Peyer's patch (tissue), 4 donors: ENCODE measurements around the gene ZNF837. TPM values are rescaled to one million over a fixed set of nuclear protein-coding genes. Genes with fewer than 3 reads are reported as not detected.
A peak's percentile ranks its signal among the peaks of the same experiment; 100 is the strongest.

Experiments
- DNase-seq, 3 donors: peaks; one replicate each; pipeline ENCODE4 v3.0.0-alpha.2; 2017 to 2019
- H3K27ac ChIP-seq, 4 donors: fragments of 200-600 bp; sonication (generic); one replicate each; pipeline ENCODE4 v1.5.1; 2016 to 2019
- H3K27me3 ChIP-seq, 2 donors: fragments of 200-600 bp; sonication (generic); one replicate each; pipeline ENCODE4 v1.5.1; 2019
- H3K36me3 ChIP-seq, 3 donors: fragments of 200-600 bp; sonication (generic); one replicate each; pipeline ENCODE4 v1.5.1; 2016 to 2019
- H3K4me1 ChIP-seq, 4 donors: fragments of 200-600 bp; sonication (generic); one replicate each; pipeline ENCODE4 v1.5.1; 2016 to 2019
- H3K4me3 ChIP-seq, 4 donors: fragments of 200-600 bp; sonication (generic); 1 replicate in 3 of 4; 2 replicates in 1 of 4; pipeline ENCODE4 v1.5.1; 2016 to 2019; ENCODE audit warnings: mild to moderate bottlenecking in 1 of 4
- H3K9me3 ChIP-seq, 4 donors: fragments of 200-600 bp; sonication (generic); one replicate each; pipeline ENCODE4 v1.5.1; 2016 to 2019; ENCODE audit warnings: mild to moderate bottlenecking in 1 of 4
- POLR2A ChIP-seq, 2 donors: fragments of 450-650 bp; IDR thresholded peaks; one replicate each; pipeline ENCODE4 v1.5.1; 2017; ENCODE audit warnings: antibody characterized with exemption in 2 of 2, mild to moderate bottlenecking in 2 of 2, moderate library complexity in 2 of 2
- total RNA-seq, 4 donors: library from RNA; depleted of rRNA; stranded (reverse); fragments of >200 nt; gene quantifications; one replicate each; pipeline ENCODE4 v1.1.0, GENCODE V29; 2016
- TF ChIP-seq, protein P1 (sequence below), 6 experiments: fragments of 450-650 bp in 4 of 6; fragments of 200-600 bp in 2 of 6; sonication (generic) in 1 of 6; IDR thresholded peaks; one replicate each; pipeline ENCODE4 v1.5.1; 2017 to 2019; ENCODE audit warnings: antibody characterized with exemption in 6 of 6, mild to moderate bottlenecking in 3 of 6, moderate library complexity in 1 of 6

ZNF837 gene
- total RNA-seq, 4 donors from 2014 or later, result 3.3 to 10.9 (median 7.7) TPM

DNA sequence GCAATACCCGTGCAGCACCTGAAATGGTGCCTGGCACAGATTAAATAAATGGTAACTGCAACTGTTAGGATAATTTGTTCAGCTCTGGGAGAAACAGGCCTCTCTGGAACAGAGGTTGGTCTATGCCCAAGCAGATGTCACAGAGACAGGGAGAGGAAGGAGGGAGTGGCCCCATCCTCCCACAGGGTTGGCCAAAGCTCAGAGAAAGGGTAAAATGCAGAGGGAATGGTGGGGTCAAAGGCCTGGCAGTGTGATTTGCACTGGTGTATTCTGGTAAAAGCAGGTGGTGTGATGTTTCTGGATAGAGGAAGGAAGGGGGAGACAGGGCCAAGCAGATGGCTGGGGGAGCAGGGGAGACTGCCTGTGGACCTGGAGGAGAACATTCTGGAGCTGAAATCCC is 44.6 kb downstream of the ZNF837 start:
- Histone ChIP-seq H3K4me1 (no peaks in the 10 kb centered on the region), H3K27ac (no peak overlapping the region), H3K9me3 (no peaks in the 10 kb centered on the region), H3K27me3 (no peaks in the 10 kb centered on the region), H3K36me3 (peaks cover 0 to 41% (median 0%) of the 10 kb centered on the region in 3 donors), H3K4me3 (no peak overlapping the region)
- TF ChIP-seq POLR2A (IDR thresholded peaks at IDR 0.05), result no peak
- TF ChIP-seq, protein P1, sequence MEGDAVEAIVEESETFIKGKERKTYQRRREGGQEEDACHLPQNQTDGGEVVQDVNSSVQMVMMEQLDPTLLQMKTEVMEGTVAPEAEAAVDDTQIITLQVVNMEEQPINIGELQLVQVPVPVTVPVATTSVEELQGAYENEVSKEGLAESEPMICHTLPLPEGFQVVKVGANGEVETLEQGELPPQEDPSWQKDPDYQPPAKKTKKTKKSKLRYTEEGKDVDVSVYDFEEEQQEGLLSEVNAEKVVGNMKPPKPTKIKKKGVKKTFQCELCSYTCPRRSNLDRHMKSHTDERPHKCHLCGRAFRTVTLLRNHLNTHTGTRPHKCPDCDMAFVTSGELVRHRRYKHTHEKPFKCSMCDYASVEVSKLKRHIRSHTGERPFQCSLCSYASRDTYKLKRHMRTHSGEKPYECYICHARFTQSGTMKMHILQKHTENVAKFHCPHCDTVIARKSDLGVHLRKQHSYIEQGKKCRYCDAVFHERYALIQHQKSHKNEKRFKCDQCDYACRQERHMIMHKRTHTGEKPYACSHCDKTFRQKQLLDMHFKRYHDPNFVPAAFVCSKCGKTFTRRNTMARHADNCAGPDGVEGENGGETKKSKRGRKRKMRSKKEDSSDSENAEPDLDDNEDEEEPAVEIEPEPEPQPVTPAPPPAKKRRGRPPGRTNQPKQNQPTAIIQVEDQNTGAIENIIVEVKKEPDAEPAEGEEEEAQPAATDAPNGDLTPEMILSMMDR (IDR thresholded peaks at IDR 0.05), result no peak
- DNase-seq, result no peak

DNA sequence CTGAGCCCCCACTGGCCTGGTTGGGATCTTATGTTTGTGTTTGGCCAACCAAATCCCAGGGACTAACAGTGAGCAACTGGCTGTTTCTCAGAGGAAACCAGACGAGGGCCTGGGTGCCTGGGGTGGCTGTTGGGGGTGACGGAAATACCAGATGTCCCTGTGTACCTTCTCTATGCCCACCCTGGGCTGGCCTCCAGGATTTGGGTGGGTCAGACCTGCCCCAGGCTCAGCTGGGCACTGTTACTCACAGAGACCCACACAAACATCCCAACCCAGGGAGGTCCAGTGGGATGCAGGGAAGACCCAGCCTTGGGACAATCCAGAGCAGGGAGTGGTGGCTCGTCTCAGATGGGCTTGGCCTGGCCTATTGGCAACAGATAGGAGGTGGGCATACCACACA is 45.2 kb downstream of the ZNF837 start:
- Histone ChIP-seq H3K4me1 (no peaks in the 10 kb centered on the region), H3K27ac (no peak overlapping the region), H3K27me3 (no peaks in the 10 kb centered on the region), H3K9me3 (no peaks in the 10 kb centered on the region), H3K36me3 (peaks cover 0 to 41% (median 0%) of the 10 kb centered on the region in 3 donors), H3K4me3 (no peak overlapping the region)
- no peak for TF ChIP-seq POLR2A (IDR thresholded peaks at IDR 0.05)
- TF ChIP-seq, protein P1 (IDR thresholded peaks at IDR 0.05), result no peak
- no peak for DNase-seq

DNA sequence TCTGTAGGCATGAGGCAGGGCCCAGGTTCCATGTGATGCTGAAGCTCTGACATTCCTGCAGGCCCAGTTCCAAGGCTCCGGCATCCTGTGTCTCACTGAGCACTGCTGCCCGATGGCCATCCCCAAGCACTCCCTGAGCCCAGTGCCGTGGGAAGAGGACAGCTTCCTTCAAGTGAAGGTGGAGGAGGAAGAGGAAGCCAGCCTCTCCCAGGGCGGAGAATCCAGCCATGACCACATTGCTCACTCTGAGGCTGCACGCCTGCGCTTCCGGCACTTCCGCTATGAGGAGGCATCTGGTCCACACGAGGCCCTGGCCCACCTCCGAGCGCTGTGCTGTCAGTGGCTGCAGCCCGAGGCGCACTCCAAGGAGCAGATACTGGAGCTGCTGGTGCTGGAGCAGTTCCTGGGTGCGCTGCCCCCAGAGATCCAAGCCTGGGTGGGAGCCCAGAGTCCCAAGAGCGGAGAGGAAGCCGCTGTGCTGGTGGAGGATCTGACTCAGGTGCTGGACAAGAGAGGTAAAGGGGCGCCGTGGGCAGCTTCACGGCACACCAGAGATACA is 46.1 kb downstream of the ZNF837 start:
- Histone ChIP-seq H3K27me3 (no peaks in the 10 kb centered on the region), H3K36me3 (peaks cover 0 to 41% (median 0%) of the 10 kb centered on the region in 3 donors), H3K27ac (no peak overlapping the region), H3K4me1 (no peaks in the 10 kb centered on the region), H3K4me3 (no peak overlapping the region), H3K9me3 (no peaks in the 10 kb centered on the region)
- TF ChIP-seq, protein P1 (IDR thresholded peaks at IDR 0.05), result no peak
- TF ChIP-seq POLR2A (IDR thresholded peaks at IDR 0.05), result no peak
- no peak for DNase-seq

DNA sequence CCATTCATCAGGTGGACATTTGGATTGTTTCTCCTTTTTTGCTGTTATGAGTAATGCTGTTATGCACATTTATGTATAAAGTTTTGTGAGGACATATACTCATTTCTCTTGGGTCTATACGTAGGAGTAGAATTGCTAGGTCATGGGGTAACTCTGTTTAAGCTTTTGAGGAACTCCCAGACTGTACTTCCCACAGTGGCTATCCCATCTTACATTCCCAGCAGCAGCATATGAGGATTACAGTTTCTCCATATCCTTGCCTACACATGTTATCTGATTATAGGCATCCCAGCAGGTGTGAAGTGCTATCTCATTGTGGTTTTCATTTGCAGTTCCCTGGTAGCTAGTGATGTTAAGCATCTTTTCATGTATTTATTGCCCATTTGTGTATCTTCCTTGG is 48.1 kb downstream of the ZNF837 start:
- TF ChIP-seq, protein P1 (IDR thresholded peaks at IDR 0.05), result no peak
- no peak for TF ChIP-seq POLR2A (IDR thresholded peaks at IDR 0.05)
- DNase-seq, result no peak

DNA sequence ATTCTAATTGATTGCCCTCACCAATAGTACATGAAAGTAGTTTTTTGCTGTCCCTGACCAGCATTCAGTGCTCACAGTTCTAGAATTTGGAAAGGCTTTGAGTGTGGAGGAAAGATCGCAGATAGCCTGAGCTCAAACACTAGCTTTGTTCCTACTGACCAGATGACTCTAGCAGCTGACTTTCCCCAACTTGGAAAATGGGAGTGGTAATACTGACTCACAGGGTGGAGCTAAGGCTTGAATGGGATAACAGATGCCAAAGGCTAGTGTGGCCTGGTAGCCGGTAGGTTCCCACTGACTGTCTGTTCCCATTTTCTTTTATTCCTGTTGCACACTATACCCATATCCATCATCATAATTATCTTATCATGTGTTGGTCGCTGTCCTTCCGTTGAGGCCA is 50.4 kb downstream of the ZNF837 start:
- no peak for TF ChIP-seq POLR2A (IDR thresholded peaks at IDR 0.05)
- TF ChIP-seq, protein P1 (IDR thresholded peaks at IDR 0.05), result no peak
- H3K9me3 ChIP-seq, result no peaks in the 10 kb centered on the region
- peaks cover 0 to 18% (median 7%) of the 10 kb centered on the region in 4 donors for H3K4me1 ChIP-seq
- peak in 1 of 3 donors; percentile 2 for DNase-seq
- no peaks in the 10 kb centered on the region for H3K27me3 ChIP-seq
- peaks cover 0 to 9% (median 0%) of the 10 kb centered on the region in 3 donors for H3K36me3 ChIP-seq
- H3K4me3 ChIP-seq, result no peak overlapping the region
- no peak overlapping the region for H3K27ac ChIP-seq

More for the DNA sequence above, 48.1 kb downstream of the ZNF837 start:
- Histone ChIP-seq H3K27me3 (no peaks in the 10 kb centered on the region), H3K9me3 (no peaks in the 10 kb centered on the region), H3K4me1 (peaks cover 0 to 6% (median 3%) of the 10 kb centered on the region in 4 donors), H3K4me3 (no peak overlapping the region), H3K27ac (no peak overlapping the region), H3K36me3 (peaks cover 0 to 22% (median 0%) of the 10 kb centered on the region in 3 donors)
